ENCODE results near the gene TCEANC. TPM values are rescaled to one million over a fixed set of nuclear protein-coding genes. Genes with fewer than 3 reads are reported as not detected.
"Not testable (repeated sequence)": the region's sequence is repeated elsewhere in the genome, so short reads cannot be mapped to it uniquely, and the experiment has no call there.

Gene TCEANC
- total RNA-seq, 1 donor from 2014 or later = 5.0 TPM

- Mint-ChIP-seq H3K4me3 (no peak overlapping the region), H3K4me1 (ENCODE audit: low read depth) (peaks cover 16% of the 10 kb centered on the region), H3K27me3 (ENCODE audit: insufficient read depth) (no peaks in the 10 kb centered on the region), H3K9me3 (no peaks in the 10 kb centered on the region), H3K36me3 (ENCODE audit: low read depth) (no peaks in the 10 kb centered on the region), H3K27ac (no peak overlapping the region)
- intact Hi-C loops (cut with micrococcal nuclease) = loop anchor here (1.0 kb wide), 1 partner anchor 139 kb away; no protein-coding TSS in a partner anchor
- no peak for DNase-seq (ENCODE audit: low spot score)
Observed at GRCh38 chrX:13645464-13646153, 7.3 kb upstream of the TCEANC start.

- Mint-ChIP-seq H3K9me3 (no peaks in the 10 kb centered on the region), H3K27me3 (ENCODE audit: insufficient read depth) (no peaks in the 10 kb centered on the region), H3K4me3 (no peak overlapping the region), H3K36me3 (ENCODE audit: low read depth) (no peaks in the 10 kb centered on the region), H3K27ac (no peak overlapping the region), H3K4me1 (ENCODE audit: low read depth) (peaks cover 16% of the 10 kb centered on the region)
- intact Hi-C loops (cut with micrococcal nuclease) = loop anchor here (1.0 kb wide), 1 partner anchor 140 kb away; no protein-coding TSS in a partner anchor
- no peak for DNase-seq (ENCODE audit: low spot score)
Observed at GRCh38 chrX:13646154-13646549, 6.8 kb upstream of the TCEANC start.

- H3K36me3 Mint-ChIP-seq (ENCODE audit: low read depth) = no peaks in the 10 kb centered on the region
- peaks cover 21% of the 10 kb centered on the region for H3K4me1 Mint-ChIP-seq (ENCODE audit: low read depth)
- H3K4me3 Mint-ChIP-seq = no peak overlapping the region
- intact Hi-C loops (cut with micrococcal nuclease) = no loop called here
- no peaks in the 10 kb centered on the region for H3K9me3 Mint-ChIP-seq
- peak overlapping the region; percentile 79 for H3K27ac Mint-ChIP-seq
- H3K27me3 Mint-ChIP-seq (ENCODE audit: insufficient read depth) = no peaks in the 10 kb centered on the region
- peak; percentile 1 for DNase-seq (ENCODE audit: low spot score)
Observed at GRCh38 chrX:13647709-13648212, 5.2 kb upstream of the TCEANC start.

- DNase-seq (ENCODE audit: low spot score); H3K27ac Mint-ChIP-seq; H3K4me3 Mint-ChIP-seq; intact Hi-C loops (cut with micrococcal nuclease); H3K27me3 Mint-ChIP-seq (ENCODE audit: insufficient read depth); H3K9me3 Mint-ChIP-seq; H3K36me3 Mint-ChIP-seq (ENCODE audit: low read depth): not testable (repeated sequence)
- H3K4me1 Mint-ChIP-seq (ENCODE audit: low read depth) = peaks cover 21% of the 10 kb centered on the region
Observed at GRCh38 chrX:13648336-13648735, 4.6 kb upstream of the TCEANC start.

GRCh38 chrX:13649838-13650237, 3.1 kb upstream of the TCEANC start:
- Mint-ChIP-seq H3K27ac (no peak overlapping the region), H3K27me3 (ENCODE audit: insufficient read depth) (no peaks in the 10 kb centered on the region), H3K4me3 (no peak overlapping the region), H3K9me3 (no peaks in the 10 kb centered on the region), H3K36me3 (ENCODE audit: low read depth) (no peaks in the 10 kb centered on the region), H3K4me1 (ENCODE audit: low read depth) (peaks cover 29% of the 10 kb centered on the region)
- no peak for DNase-seq (ENCODE audit: low spot score)
- intact Hi-C loops (cut with micrococcal nuclease) = loop anchor here (5.0 to 10.0 kb wide), 4 partner anchors 758 to 1685 kb away; partner anchors contain the start of genes PIGA and PRPS2

GRCh38 chrX:13650318-13650717, 2.6 kb upstream of the TCEANC start:
- H3K27ac Mint-ChIP-seq = no peak overlapping the region
- no peak for DNase-seq (ENCODE audit: low spot score)
- intact Hi-C loops (cut with micrococcal nuclease) = loop anchor here (5.0 to 10.0 kb wide), 4 partner anchors 758 to 1684 kb away; partner anchors contain the start of genes PIGA and PRPS2
- peaks cover 33% of the 10 kb centered on the region for H3K4me1 Mint-ChIP-seq (ENCODE audit: low read depth)
- no peaks in the 10 kb centered on the region for H3K9me3 Mint-ChIP-seq
- no peak overlapping the region for H3K4me3 Mint-ChIP-seq
- peaks cover 4% of the 10 kb centered on the region for H3K36me3 Mint-ChIP-seq (ENCODE audit: low read depth)
- H3K27me3 Mint-ChIP-seq (ENCODE audit: insufficient read depth) = no peaks in the 10 kb centered on the region

- no peak for DNase-seq (ENCODE audit: low spot score)
- H3K4me1 Mint-ChIP-seq (ENCODE audit: low read depth) = peaks cover 31% of the 10 kb centered on the region
- no peak overlapping the region for H3K27ac Mint-ChIP-seq
- H3K27me3 Mint-ChIP-seq (ENCODE audit: insufficient read depth) = no peaks in the 10 kb centered on the region
- no peaks in the 10 kb centered on the region for H3K9me3 Mint-ChIP-seq
- peaks cover 5% of the 10 kb centered on the region for H3K36me3 Mint-ChIP-seq (ENCODE audit: low read depth)
- intact Hi-C loops (cut with micrococcal nuclease) = loop anchor here (5.0 to 10.0 kb wide), 4 partner anchors 759 to 1684 kb away; partner anchors contain the start of genes PIGA and PRPS2
- no peak overlapping the region for H3K4me3 Mint-ChIP-seq
Observed at GRCh38 chrX:13651150-13651549, 1.8 kb upstream of the TCEANC start.

GRCh38 chrX:13652287-13652793, 601 bp upstream of the TCEANC start:
- peak overlapping the region; percentile 92 for H3K27ac Mint-ChIP-seq
- no peak for DNase-seq (ENCODE audit: low spot score)
- no peaks in the 10 kb centered on the region for H3K9me3 Mint-ChIP-seq
- H3K4me1 Mint-ChIP-seq (ENCODE audit: low read depth) = peaks cover 27% of the 10 kb centered on the region
- H3K27me3 Mint-ChIP-seq (ENCODE audit: insufficient read depth) = no peaks in the 10 kb centered on the region
- intact Hi-C loops (cut with micrococcal nuclease) = loop anchor here (2.0 to 10.0 kb wide), 7 partner anchors 38 to 1682 kb away; partner anchors contain the start of genes PIGA and PRPS2
- peak overlapping the region; percentile 88 for H3K4me3 Mint-ChIP-seq
- H3K36me3 Mint-ChIP-seq (ENCODE audit: low read depth) = peaks cover 7% of the 10 kb centered on the region

GRCh38 chrX:13654116-13654515, 1.2 kb downstream of the TCEANC start:
- H3K27me3 Mint-ChIP-seq (ENCODE audit: insufficient read depth) = no peaks in the 10 kb centered on the region
- peaks cover 27% of the 10 kb centered on the region for H3K4me1 Mint-ChIP-seq (ENCODE audit: low read depth)
- intact Hi-C loops (cut with micrococcal nuclease) = loop anchor here (5.0 to 10.0 kb wide), 4 partner anchors 762 to 1681 kb away; partner anchors contain the start of genes PIGA and PRPS2
- no peak overlapping the region for H3K27ac Mint-ChIP-seq
- peaks cover 10% of the 10 kb centered on the region for H3K36me3 Mint-ChIP-seq (ENCODE audit: low read depth)
- DNase-seq (ENCODE audit: low spot score) = no peak
- no peaks in the 10 kb centered on the region for H3K9me3 Mint-ChIP-seq
- H3K4me3 Mint-ChIP-seq = peak overlapping the region; percentile 88

GRCh38 chrX:13655674-13656073, 2.7 kb downstream of the TCEANC start:
- H3K4me3 Mint-ChIP-seq = no peak overlapping the region
- H3K27me3 Mint-ChIP-seq (ENCODE audit: insufficient read depth) = no peaks in the 10 kb centered on the region
- H3K9me3 Mint-ChIP-seq = no peaks in the 10 kb centered on the region
- intact Hi-C loops (cut with micrococcal nuclease) = loop anchor here (10.0 kb wide), 2 partner anchors 1549 to 1679 kb away; partner anchors contain the start of gene PIGA
- H3K36me3 Mint-ChIP-seq (ENCODE audit: low read depth) = peaks cover 17% of the 10 kb centered on the region
- H3K4me1 Mint-ChIP-seq (ENCODE audit: low read depth) = peaks cover 28% of the 10 kb centered on the region
- H3K27ac Mint-ChIP-seq = no peak overlapping the region
- no peak for DNase-seq (ENCODE audit: low spot score)

- no peaks in the 10 kb centered on the region for H3K9me3 Mint-ChIP-seq
- DNase-seq (ENCODE audit: low spot score) = no peak
- peaks cover 24% of the 10 kb centered on the region for H3K36me3 Mint-ChIP-seq (ENCODE audit: low read depth)
- no peak overlapping the region for H3K27ac Mint-ChIP-seq
- H3K4me1 Mint-ChIP-seq (ENCODE audit: low read depth) = peaks cover 23% of the 10 kb centered on the region
- no peaks in the 10 kb centered on the region for H3K27me3 Mint-ChIP-seq (ENCODE audit: insufficient read depth)
- intact Hi-C loops (cut with micrococcal nuclease) = loop anchor here (1.0 to 10.0 kb wide), 4 partner anchors 92 to 1676 kb away; partner anchors contain the start of gene PIGA
- no peak overlapping the region for H3K4me3 Mint-ChIP-seq
Observed at GRCh38 chrX:13658602-13659001, 5.7 kb downstream of the TCEANC start.

GRCh38 chrX:13659063-13659462, 6.1 kb downstream of the TCEANC start:
- Mint-ChIP-seq H3K27ac (no peak overlapping the region), H3K27me3 (ENCODE audit: insufficient read depth) (no peaks in the 10 kb centered on the region), H3K4me3 (no peak overlapping the region), H3K36me3 (ENCODE audit: low read depth) (peaks cover 24% of the 10 kb centered on the region), H3K9me3 (no peaks in the 10 kb centered on the region), H3K4me1 (ENCODE audit: low read depth) (peaks cover 23% of the 10 kb centered on the region)
- DNase-seq (ENCODE audit: low spot score) = no peak
- intact Hi-C loops (cut with micrococcal nuclease) = loop anchor here (10.0 kb wide), 2 partner anchors 1546 to 1676 kb away; partner anchors contain the start of gene PIGA

GRCh38 chrX:13661735-13662288, 8.9 kb downstream of the TCEANC start:
- H3K4me3 Mint-ChIP-seq = no peak overlapping the region
- H3K36me3 Mint-ChIP-seq (ENCODE audit: low read depth) = peaks cover 22% of the 10 kb centered on the region
- H3K27me3 Mint-ChIP-seq (ENCODE audit: insufficient read depth) = no peaks in the 10 kb centered on the region
- peaks cover 9% of the 10 kb centered on the region for H3K4me1 Mint-ChIP-seq (ENCODE audit: low read depth)
- no peak overlapping the region for H3K27ac Mint-ChIP-seq
- DNase-seq (ENCODE audit: low spot score) = no peak
- no peaks in the 10 kb centered on the region for H3K9me3 Mint-ChIP-seq
- intact Hi-C loops (cut with micrococcal nuclease) = no loop called here
